Stimulated activated CD8-positive, alpha-beta memory T cell treated with anti-CD3 and anti-CD28 coated beads, Interleukin-15, amount 100 ng/mL, for 1 hour (primary cell): Measurements from ENCODE around the gene AFF4.
A peak's percentile ranks its signal among the peaks of the same experiment; 100 is the strongest.
"Not testable (repeated sequence)": the region's sequence is repeated elsewhere in the genome, so short reads cannot be mapped to it uniquely, and the experiment has no call there.

Experiments used
- DNase-seq: peaks from one replicate; pipeline ENCODE4 v3.0.0-alpha.2; 2020; ENCODE audit warnings: low read depth

The AFF4 gene, protein sequence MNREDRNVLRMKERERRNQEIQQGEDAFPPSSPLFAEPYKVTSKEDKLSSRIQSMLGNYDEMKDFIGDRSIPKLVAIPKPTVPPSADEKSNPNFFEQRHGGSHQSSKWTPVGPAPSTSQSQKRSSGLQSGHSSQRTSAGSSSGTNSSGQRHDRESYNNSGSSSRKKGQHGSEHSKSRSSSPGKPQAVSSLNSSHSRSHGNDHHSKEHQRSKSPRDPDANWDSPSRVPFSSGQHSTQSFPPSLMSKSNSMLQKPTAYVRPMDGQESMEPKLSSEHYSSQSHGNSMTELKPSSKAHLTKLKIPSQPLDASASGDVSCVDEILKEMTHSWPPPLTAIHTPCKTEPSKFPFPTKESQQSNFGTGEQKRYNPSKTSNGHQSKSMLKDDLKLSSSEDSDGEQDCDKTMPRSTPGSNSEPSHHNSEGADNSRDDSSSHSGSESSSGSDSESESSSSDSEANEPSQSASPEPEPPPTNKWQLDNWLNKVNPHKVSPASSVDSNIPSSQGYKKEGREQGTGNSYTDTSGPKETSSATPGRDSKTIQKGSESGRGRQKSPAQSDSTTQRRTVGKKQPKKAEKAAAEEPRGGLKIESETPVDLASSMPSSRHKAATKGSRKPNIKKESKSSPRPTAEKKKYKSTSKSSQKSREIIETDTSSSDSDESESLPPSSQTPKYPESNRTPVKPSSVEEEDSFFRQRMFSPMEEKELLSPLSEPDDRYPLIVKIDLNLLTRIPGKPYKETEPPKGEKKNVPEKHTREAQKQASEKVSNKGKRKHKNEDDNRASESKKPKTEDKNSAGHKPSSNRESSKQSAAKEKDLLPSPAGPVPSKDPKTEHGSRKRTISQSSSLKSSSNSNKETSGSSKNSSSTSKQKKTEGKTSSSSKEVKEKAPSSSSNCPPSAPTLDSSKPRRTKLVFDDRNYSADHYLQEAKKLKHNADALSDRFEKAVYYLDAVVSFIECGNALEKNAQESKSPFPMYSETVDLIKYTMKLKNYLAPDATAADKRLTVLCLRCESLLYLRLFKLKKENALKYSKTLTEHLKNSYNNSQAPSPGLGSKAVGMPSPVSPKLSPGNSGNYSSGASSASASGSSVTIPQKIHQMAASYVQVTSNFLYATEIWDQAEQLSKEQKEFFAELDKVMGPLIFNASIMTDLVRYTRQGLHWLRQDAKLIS

GRCh38 chr5:132963171-132964104 is at the start of gene AFF4:
TSS of gene AFF4 (minus strand) at chr5:132963634. CDS start at chr5:132937189, 26,445 bp downstream.
- peak; percentile 65 for DNase-seq

DNA sequence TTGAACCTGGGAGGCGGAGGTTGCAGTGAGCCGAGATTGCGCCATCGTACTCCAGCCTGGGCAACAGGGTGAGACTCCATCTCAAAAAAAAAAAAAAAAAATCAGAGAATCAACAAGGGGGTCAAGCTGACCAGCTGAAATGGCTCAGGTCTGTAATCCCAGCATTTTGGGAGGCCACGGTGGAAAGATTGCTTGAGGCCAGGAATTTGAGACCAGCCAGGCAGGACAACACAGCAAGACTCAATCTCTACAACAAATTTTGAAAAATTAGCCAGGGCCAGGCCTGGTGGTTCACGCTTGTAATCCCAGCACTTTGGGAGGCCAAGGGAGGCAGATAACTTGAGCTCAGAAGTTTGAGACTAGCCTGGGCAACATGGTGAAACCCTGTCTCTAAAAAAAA is 45.0 kb upstream of the AFF4 start:
- DNase-seq: not testable (repeated sequence)

- no peak for DNase-seq
Measured at GRCh38 chr5:133006653-133007052, 43.2 kb upstream of the AFF4 start.

DNA sequence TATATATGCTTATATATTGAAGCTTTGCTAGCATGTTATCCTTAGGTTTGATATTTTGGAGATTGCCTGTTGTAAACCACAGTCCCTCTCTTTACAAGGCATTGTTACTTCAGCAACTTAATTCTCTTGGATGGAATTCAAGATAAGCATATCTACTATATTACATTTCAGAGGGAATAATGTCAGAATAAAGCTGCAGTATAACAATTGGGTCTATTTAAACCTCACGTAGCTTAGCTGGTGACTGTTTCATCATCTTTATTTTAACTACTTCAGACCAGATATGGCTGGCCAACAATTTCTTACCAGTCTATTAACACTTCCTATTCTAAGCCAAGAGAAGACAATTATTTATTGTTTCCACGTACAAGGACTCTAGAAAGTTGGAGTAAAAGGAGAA is 35.8 kb upstream of the AFF4 start:
- DNase-seq: no peak

DNA sequence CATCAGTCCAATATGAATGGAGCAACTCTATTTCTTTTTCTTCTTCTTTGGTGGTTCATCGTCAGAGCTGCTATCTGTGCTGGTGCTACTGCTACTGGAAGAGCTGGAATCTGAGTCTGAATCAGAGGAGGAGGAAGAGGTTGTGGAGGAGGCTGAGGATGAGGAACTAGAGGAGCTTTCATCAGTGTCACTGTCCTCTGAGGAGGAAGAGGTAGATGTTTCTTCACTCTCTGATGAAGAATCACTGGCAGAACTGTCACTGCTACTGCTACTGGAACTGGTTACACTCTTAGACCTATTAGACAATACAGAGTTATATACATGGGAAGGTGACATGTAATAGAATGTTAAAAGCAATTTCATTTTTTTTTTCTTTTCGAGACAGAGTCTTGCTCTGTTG is 35.1 kb upstream of the AFF4 start:
- no peak for DNase-seq

DNA sequence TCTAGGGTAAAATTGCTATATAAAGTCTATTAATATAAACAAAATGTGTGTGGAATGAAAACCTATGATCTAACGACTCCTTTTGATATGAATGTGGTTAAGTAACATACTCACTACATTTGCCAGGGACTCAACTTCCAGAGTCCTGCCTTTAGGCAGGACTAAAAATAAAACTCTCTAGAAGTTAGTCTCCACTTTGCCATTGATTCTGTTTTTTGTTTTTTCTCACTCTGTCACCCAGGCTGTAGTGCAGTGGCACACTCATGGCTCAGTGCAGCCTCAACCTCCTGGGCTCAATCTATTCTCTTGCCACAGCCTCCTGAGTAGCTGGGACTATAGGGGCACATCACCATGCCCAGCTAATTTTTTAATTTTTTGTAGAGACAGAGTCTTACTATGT is 32.9 kb upstream of the AFF4 start:
- no peak for DNase-seq

- no peak for DNase-seq
Measured at GRCh38 chr5:132987531-132988408, 24.3 kb upstream of the AFF4 start.

- not testable (repeated sequence) for DNase-seq
Measured at GRCh38 chr5:132982971-132983370, 19.5 kb upstream of the AFF4 start.

DNA sequence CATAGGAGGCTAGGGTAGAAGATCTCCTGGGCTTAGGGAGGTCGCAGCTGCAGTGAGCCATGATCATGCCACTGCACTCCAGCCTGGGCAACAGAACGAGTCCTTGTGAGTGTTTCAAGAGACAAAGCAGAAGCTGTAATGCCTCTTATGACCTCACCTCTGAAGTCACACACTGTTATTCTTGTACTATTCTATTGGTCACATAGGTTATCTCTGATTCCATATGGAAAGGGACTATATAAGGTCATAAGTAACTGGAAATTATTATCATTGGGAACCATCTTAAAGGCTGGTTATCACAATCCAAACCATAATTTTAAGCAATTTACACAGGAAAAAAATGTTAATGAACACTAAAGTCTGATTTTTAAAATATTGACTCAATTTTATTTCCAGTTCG is 17.9 kb upstream of the AFF4 start:
- no peak for DNase-seq

DNA sequence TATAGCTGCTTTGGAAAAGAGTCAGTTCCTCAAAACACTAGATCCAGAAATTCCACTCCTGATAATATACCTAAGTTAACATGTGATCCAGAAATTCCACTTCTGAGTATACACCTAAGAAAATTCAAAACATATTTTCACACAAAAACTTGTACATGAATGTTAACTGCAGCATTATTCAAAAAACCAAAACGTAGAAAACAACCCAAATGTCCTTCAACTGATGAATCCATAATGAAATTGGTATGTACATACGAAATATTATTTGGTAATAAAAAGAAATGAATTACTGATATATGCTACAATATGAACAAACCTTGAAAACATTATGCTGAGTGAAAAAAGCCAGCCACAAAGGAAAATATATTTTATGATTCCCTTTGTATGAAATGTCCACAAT is 16.5 kb upstream of the AFF4 start:
- DNase-seq: no peak

DNA sequence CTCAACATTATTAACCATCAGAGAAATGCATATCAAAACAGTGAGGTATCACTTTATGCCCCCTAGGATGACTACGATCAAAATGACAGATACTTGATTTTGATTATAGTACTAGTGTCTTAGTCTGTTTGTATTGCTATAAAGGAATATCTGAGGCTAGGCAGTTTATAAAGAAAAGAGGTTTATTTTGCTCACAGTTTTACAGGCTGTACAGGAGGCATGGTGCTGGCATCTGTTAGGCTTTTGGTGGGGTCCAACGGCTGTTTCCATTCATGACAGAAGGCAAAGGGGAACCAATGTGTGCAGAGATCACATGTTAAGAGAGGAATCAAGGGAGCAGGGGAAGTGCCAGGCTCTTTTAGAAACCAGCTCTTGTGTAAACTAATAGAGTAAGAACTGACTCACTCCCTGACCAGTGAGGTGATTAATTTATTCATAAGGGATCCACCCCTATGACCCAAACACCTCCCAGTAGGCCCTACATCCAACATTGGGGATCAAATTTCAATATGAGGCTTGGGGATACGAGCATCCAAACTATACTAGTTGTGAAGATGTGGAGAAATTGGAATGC is 16.0 kb upstream of the AFF4 start:
- no peak for DNase-seq

- no peak for DNase-seq
Measured at GRCh38 chr5:132976852-132977251, 13.4 kb upstream of the AFF4 start.

DNA sequence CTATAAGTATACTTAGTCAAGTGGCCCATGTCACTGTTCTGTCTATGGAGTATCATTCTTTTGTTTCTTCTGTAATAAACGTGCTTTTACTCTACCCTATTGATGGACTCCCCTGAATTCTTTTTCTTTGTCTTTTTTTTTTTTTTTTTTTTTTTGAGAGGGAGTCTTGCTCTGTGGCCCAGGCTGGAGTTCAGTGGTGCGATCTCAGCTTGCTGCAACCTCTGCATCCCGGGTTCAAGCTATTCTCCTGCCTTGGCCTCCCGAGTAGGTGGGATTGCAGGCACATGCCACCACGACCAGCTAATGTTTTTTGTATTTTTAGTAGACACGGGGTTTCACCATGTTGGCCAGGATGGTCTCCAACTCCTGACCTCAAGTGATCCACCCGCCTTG is 9.0 kb upstream of the AFF4 start:
- DNase-seq: not testable (repeated sequence)

GRCh38 chr5:132971483-132972435 is 8.3 kb upstream of the AFF4 start:
- DNase-seq: no peak

DNA sequence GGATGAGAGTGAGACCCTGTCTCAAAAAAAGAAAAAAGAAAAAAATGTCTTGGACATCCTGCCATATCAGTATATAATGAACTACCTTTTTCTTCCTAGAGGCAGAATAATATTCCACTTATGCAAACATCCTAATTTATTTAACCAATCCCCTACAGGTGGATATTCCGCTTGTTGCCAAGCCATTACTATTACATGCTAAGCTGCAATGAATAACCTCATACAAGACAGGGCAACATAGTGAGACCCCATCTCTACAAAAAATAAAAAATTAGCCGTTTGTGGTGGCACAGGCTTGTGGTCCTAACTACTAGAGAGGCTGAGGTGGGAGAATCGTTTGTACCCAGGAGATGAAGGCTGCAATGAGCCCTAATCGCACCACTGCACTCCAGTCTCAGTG is 1.7 kb upstream of the AFF4 start:
- no peak for DNase-seq

- no peak for DNase-seq
Measured at GRCh38 chr5:132962429-132963021, 909 bp downstream of the AFF4 start.

GRCh38 chr5:132961887-132962286 is 1.5 kb downstream of the AFF4 start:
- no peak for DNase-seq

- not testable (repeated sequence) for DNase-seq
Measured at GRCh38 chr5:132961123-132961815, 2.2 kb downstream of the AFF4 start.
